Body of pancreas (tissue), 4 donors: ENCODE results near the gene TGFBI.

Experiments
- CTCF ChIP-seq, 7 experiments: fragments of 450-650 bp in 4 of 7; fragments of 200-600 bp in 3 of 7; sonication (generic) in 3 of 7; IDR thresholded peaks; one replicate each; pipeline ENCODE4 v1.5.1; 2016 to 2019; ENCODE audit warnings: antibody characterized with exemption in 7 of 7
- POLR2A ChIP-seq, 3 donors: fragments of 450-650 bp; IDR thresholded peaks; one replicate each; pipeline ENCODE4 v1.6.1; 2016; ENCODE audit warnings: antibody characterized with exemption in 3 of 3, mild to moderate bottlenecking in 2 of 3

GRCh38 chr5:135979510-135979909, 49.3 kb upstream of the TGFBI start:
- TF ChIP-seq CTCF (IDR thresholded peaks at IDR 0.05) (no peak), POLR2A (IDR thresholded peaks at IDR 0.05) (no peak)
